ENCODE data around the gene GAS7.
"Not testable (repeated sequence)": the region's sequence is repeated elsewhere in the genome, so short reads cannot be mapped to it uniquely, and the experiment has no call there.

Gene GAS7

DNA sequence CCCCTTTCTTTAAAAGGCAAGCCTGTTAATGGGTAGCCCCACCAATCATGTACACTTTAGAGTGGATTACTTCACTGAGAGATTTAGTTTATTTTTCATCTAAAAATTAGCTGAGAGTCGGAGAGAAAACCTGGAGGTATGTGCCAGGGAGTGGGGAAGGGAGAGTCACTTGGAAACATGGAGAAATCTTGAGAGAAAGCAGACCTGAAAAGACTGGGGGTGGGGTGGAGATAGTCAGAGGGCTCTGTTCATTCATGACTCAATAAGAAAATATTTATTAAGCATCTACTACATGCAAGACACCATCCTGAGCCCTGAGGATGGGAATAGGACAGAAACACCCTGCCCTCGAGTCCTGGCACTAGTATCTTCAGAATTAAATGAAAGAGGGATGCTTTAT is 265.9 kb downstream of the GAS7 start:
- DNase-seq: no peak

- DNase-seq: no peak
Measured at GRCh38 chr17:9931144-9931741, 267.2 kb downstream of the GAS7 start.

DNA sequence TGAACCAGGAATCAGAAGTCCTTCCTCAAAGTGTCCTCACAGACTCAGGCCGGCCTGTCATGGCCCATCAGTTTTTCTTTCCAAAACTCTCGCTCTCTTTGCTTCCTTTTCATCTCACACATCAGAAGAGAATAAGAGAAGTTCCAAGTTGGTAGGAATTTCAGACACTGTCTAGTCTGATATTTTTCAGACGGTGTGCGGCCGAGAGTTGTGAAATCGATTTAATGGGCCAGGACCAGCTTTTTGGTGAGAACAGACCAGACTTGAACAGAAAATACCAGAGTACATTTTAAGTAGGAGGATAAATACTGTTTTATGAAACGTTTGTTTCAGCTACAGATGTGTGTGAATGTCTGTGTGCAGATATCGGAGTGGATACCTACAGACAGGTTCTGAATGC is 268.5 kb downstream of the GAS7 start:
- no peak for DNase-seq

GRCh38 chr17:9928601-9929333 is 269.6 kb downstream of the GAS7 start:
- DNase-seq: no peak

DNA sequence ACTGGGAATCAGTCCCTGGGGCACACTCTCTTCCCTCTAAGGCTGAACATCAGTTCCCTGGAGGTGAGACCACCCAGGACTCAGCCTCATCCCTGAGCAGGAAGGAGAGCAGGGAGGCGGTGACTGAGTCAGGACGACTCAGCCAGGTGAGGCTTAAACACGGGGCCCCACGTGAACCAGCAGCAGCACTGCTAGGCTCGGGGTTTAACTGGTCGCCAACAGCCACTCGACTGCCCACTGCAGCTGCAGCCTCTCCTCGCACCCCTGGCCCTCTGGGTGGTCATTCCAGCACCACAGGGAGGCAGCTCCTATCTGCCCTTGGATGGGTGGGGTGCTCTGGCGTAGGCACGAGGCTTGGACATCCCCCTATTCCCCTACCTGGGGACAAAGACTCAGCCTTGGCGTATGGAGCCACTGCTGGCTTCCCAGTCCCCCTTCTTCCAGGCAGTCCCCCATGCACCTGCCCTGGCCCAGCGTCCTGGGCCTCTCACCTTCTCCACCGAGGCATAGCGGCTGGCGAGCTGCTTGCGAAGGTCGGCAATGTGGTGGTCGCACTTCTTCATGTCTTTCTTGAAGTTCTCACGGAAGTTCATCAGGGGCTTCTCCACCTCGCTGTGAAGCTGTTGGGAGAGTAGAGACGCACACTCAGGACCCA is 272.1 kb downstream of the GAS7 start:
- no peak for DNase-seq

DNA sequence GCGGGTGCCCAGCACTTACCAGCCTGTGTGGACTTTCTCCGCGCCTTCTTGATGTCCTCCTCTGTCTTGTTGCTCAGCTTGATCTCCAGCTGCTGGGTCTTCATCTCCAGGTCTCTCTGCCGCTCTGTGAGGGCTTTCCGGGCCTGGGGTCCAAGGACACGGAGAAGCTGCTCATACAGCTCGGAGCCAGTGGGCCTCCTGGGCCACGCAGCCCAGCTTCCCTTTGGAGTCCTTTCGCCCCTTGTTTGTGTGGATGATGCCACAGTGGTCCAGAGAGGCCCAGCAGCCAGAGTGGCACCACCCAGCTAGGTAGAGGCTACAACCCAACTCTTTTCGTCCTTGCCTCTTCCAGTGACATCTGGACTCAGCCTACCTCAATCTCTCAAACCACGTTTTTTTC is 272.9 kb downstream of the GAS7 start:
- no peak for DNase-seq

- DNase-seq: peak; percentile 56
Measured at GRCh38 chr17:9924735-9925191, 273.6 kb downstream of the GAS7 start.

DNA sequence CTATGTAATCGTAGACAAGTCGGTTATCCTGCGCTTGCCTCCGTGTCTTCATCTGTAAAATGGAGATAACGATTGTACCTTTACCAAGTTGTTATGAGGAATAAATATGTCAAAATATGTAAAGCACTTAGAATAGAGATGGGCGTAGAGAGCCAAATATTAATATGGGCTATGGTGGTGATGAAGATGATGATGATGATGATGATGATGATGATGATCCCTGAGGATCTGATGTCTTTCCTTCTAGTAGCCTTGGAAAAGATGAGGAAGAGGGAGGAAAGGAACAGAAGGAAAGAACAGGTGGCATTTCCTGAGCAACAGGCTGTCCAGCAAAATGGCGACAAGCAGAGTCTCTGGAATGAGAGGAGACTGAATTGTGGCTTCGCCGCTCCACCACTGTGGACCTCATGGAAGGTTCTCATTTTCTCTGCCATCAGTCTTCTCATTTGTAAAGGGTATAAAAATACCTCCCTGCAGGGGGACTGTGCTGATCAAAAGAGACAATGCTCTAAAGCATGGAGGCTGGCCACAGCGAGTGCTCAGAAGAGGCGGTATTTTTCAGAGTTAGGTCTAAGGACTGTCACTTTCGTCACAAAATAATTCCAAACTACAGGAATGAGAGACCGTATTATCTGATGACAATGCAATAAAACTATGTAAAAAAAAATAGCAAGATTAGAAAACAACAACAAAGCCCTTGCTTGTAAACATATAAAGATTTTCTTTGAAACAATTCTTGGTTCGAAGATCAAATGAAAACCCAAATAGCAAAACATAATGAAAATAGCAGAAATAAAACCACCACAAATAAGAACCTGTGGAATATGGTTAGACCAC is 276.2 kb downstream of the GAS7 start:
- DNase-seq: no peak

GRCh38 chr17:9921216-9921615 is 277.2 kb downstream of the GAS7 start:
- not testable (repeated sequence) for DNase-seq

DNA sequence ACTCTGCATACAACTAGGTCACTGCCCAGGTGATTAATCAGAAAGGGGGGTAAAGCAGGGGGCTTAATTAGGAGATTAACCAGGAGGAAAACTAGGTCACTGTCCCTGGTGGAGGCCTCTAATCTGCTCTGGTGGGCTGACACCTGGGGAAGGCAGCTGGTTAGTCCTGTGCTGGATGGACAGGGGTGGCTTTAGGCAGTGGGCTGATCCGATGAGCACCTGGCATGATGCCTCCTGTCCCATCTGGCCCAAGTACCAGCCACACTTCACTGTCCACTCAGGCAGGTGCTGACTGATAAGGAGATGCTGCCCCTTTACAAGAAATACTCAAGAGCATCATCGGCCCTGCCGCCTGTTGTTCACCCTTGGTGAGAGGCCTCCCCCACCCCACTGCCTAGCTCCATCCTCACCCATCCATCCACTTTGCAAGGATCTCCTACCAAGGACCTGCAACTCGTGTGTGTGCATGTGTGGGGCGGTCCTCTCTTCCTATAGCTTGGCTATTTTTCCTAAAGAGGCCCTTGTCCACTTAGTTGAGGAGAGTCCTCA is 279.5 kb downstream of the GAS7 start:
- no peak for DNase-seq

DNA sequence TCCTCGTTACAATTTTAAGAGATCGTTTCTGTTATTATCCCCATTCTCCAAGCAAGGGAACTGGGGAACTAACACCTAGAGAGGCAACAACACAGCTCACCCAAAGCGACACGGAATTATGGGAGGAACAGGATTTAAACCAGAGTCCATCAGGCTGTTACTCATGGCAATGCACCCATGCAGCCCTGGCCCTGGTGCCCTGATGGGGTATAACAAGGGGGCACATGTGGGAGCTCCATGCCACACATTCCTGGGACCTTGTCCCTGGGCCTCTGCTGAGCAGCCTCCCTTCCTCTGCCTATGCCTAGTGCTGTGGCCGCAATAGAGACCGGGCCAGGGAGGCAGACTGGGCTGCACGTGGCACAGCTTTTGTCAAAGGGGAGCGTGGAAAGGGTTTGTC is 280.1 kb downstream of the GAS7 start:
- DNase-seq: no peak

DNA sequence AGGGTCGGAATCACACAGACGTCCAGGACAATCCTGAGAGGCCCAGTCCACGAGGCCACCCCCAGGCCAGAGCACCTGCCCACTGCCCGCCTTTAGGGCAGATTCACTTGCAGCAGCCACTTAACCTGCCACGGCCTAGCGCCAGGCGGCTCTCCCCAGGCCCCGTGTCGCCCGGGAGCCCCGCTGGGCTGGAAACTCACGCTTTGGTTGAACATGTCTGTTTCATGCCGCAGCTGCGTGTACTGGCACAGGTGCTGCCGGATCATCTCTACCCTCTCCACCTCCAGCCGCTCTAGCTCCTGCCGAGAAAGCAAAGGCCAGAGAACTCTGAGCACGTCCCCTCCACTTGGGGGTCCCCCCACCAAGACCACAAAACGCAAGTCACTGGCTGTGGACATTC is 280.6 kb downstream of the GAS7 start:
- DNase-seq: no peak

GRCh38 chr17:9917131-9917530 is 281.3 kb downstream of the GAS7 start:
- DNase-seq: no peak

GRCh38 chr17:9916108-9916507 is 282.3 kb downstream of the GAS7 start:
- no peak for DNase-seq

GRCh38 chr17:9913476-9913875 is 284.9 kb downstream of the GAS7 start:
- no peak for DNase-seq

DNA sequence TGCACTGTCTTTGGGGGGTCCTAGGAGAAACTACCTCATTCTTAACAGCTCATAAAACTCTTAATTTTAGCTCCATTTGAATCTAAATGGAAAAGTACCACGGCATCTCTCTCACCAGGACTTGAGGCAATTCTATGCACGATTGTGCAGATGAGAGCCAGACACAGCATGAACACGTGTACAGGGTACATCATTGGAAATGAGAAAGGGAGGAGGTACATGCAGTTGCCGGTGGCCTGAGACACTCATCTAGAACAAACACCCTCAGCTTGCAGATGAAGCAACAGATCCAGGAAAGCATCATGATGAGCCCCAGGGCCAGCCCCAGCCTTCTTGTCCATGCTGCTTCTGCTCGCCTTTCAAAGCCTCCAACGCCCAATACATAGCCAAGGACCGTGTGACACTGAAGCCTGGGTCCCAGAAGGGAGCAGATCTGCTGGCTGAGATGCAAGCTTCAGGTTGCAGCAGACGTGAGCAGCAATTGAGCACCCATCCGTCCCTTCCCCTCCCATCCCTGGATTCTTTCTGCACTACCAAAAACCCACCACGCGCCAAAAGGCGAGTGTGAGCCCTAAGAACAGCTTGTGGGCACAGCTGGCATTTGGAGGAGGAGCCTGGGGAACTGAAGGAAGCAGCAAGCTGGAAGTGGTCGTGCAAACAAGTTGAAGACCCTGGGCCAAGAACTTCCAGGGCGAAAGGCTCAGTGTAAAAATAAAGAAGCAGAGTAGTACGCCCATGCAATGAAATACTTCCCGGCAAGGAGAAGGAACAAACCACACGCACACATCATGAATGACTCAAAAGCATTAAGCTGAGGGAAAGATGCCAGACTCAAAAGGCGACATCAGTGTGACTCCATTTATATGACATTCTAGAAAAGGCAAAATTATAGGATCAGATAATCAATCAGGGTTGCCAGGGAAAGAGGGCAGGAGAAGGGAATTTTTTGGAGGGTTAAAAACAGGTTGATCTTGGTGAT is 286.0 kb downstream of the GAS7 start:
- no peak for DNase-seq

GRCh38 chr17:9911089-9911488 is 287.3 kb downstream of the GAS7 start:
- DNase-seq: no peak

- DNase-seq: no peak
Measured at GRCh38 chr17:9908649-9909042, 289.8 kb downstream of the GAS7 start.

DNA sequence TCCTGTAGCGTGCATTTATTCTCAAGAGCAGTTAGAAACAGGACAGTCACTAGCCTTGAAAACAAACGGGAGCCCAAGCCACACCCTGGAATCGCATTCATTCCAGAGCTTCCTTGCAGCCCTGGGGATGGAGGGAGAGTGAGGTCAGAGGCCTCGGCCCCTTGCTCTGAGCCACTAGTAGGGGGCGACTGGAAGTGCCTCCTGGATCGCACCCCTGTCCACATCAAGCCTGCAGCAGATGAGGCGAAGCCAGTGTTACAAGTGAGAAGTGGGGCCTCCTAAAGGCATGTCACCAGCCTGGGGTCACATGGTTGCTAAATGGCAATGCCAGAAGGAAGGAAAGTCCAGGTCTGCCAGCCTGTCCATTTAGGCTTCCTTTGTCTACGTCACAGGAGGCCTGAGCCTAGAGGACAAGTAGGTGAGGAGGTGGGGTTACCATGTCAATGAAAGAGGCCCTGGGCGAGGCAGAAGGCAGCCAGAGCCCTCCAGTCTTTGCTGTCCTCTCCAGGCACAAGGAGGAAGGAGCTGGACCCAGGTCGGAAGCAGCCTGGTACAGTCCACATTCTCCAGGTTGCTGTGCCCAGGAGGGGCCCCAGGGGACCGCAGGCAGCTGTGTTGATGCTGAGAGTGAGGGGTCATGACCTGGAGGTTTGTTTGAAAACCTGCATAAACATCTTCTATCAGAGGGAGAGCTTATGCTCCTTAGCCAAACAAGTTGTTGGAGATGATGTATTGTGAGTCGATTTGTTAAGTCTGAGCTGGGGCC is 290.3 kb downstream of the GAS7 start:
- DNase-seq: no peak

- no peak for DNase-seq
Measured at GRCh38 chr17:9907131-9907530, 291.3 kb downstream of the GAS7 start.

GRCh38 chr17:9906616-9907015 is 291.8 kb downstream of the GAS7 start:
- no peak for DNase-seq
